HepG2 (cell line): ENCODE data around the gene TICAM2.

Experiments used
- HMG20A ChIP-seq: IDR thresholded peaks from 2 replicates; pipeline ENCODE4 v1.6.1; 2016; ENCODE audit warnings: borderline replicate concordance
- PHF8 ChIP-seq: sonication (generic); formaldehyde crosslinking; IDR thresholded peaks from 2 replicates; pipeline ENCODE4 v1.5.0; 2020; ENCODE audit warnings: missing genetic modification reagents
- TARDBP ChIP-seq: sonication (generic); formaldehyde crosslinking; IDR thresholded peaks from 2 replicates; pipeline ENCODE4 v1.8.0; 2022; ENCODE audit warnings: mild to moderate bottlenecking, missing genetic modification reagents
- TF ChIP-seq, protein P1 (sequence below): IDR thresholded peaks from 2 replicates; pipeline ENCODE4 v1.6.1; 2012; ENCODE audit warnings: inconsistent platforms
- TF ChIP-seq, protein P2 (sequence below): sonication (generic); formaldehyde crosslinking; IDR thresholded peaks from 2 replicates; pipeline ENCODE4 v1.9.0; 2021; ENCODE audit warnings: missing genetic modification reagents, borderline replicate concordance

GRCh38 chr5:115568668-115569067 is 33.6 kb downstream of the TICAM2 start:
- no peak for TF ChIP-seq PHF8 (CRISPR knock-in tag)
- no peak for TF ChIP-seq TARDBP (CRISPR knock-in tag)
- TF ChIP-seq, protein P1, sequence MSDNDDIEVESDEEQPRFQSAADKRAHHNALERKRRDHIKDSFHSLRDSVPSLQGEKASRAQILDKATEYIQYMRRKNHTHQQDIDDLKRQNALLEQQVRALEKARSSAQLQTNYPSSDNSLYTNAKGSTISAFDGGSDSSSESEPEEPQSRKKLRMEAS = no peak
- TF ChIP-seq, protein P2, sequence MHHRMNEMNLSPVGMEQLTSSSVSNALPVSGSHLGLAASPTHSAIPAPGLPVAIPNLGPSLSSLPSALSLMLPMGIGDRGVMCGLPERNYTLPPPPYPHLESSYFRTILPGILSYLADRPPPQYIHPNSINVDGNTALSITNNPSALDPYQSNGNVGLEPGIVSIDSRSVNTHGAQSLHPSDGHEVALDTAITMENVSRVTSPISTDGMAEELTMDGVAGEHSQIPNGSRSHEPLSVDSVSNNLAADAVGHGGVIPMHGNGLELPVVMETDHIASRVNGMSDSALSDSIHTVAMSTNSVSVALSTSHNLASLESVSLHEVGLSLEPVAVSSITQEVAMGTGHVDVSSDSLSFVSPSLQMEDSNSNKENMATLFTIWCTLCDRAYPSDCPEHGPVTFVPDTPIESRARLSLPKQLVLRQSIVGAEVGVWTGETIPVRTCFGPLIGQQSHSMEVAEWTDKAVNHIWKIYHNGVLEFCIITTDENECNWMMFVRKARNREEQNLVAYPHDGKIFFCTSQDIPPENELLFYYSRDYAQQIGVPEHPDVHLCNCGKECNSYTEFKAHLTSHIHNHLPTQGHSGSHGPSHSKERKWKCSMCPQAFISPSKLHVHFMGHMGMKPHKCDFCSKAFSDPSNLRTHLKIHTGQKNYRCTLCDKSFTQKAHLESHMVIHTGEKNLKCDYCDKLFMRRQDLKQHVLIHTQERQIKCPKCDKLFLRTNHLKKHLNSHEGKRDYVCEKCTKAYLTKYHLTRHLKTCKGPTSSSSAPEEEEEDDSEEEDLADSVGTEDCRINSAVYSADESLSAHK (CRISPR knock-in tag) = no peak
- no peak for TF ChIP-seq HMG20A (CRISPR knock-in tag)
